Activated CD4-positive, alpha-beta memory T cell treated with anti-CD3 and anti-CD28 coated beads for 36 hours (primary cell): ENCODE results near the gene TSEN34. TPM values are rescaled to one million over a fixed set of nuclear protein-coding genes. Genes with fewer than 3 reads are reported as not detected.

Experiments used
- CTCF ChIA-PET: fragments of 350-600 bp; sonication (Branson Sonifier 250); formaldehyde crosslinking; loops from one replicate; lab custom pipeline; 2021; ENCODE audit warnings: antibody characterized with exemption, inconsistent platforms; lab: Charles Lee
- POLR2A ChIA-PET: fragments of 350-600 bp; sonication (Branson Sonifier 250); formaldehyde crosslinking; loops from one replicate; lab custom pipeline; 2021; ENCODE audit warnings: antibody characterized with exemption; lab: Charles Lee
- DNase-seq: peaks from one replicate; pipeline ENCODE4 v3.0.0-alpha.2; 2020
- H3K27ac Mint-ChIP-seq: one replicate; pipeline ENCODE4 v1.8.0; 2021; ENCODE audit warnings: mixed read lengths
- H3K27me3 Mint-ChIP-seq: one replicate; pipeline ENCODE4 v1.8.0; 2021; ENCODE audit warnings: mixed read lengths
- H3K36me3 Mint-ChIP-seq: one replicate; pipeline ENCODE4 v1.8.0; 2021; ENCODE audit warnings: mixed read lengths
- H3K4me1 Mint-ChIP-seq: one replicate; pipeline ENCODE4 v1.8.0; 2021; ENCODE audit warnings: low read depth, mixed read lengths
- H3K4me3 Mint-ChIP-seq: one replicate; pipeline ENCODE4 v1.8.0; 2021; ENCODE audit warnings: mild to moderate bottlenecking, mixed read lengths
- H3K9me3 Mint-ChIP-seq: one replicate; pipeline ENCODE4 v1.8.0; 2021; ENCODE audit warnings: mixed read lengths
- intact Hi-C: fragments of 100-400 bp; cut with micrococcal nuclease; formaldehyde crosslinking; loops from one replicate; pipeline ENCODE4 v1.15.1; 2023
- total RNA-seq, 2 experiments: library from RNA; stranded (reverse); gene quantifications; one replicate each; pipeline ENCODE4 v1.2.3, GENCODE V29; 2021

Gene TSEN34
- total RNA-seq, 2 experiments from 2014 or later = 15.5 to 16.3 TPM

DNA sequence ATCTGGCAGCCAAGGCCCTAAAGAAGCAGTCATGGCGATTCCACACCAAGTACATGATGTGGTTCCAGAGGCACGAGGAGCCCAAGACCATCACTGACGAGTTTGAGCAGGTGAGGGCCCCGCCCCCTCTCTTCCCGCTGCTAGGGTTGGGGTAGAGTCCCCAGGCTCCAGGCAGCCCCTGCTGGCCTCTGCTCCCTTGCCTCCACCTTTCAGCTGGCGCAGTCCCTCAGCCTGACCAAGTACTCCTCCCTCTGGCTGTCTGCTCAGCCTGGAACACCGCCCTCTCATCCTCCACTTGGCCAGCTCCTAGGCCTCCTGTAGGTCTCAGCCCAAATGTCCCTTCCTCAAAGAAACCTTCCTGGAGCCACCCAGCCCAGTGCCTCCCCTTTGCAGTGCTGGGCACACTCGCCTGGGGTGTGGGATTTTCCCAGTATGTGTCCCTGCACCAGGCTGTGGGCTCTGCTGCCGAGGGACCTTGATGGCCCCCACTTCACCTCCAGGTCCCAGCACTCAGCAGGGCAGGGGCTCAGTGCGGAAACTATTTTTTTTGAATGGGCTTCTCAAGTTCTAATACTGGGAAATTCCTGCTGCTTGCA, 37.3 kb upstream of the TSEN34 start:
- Mint-ChIP-seq H3K9me3 (no peaks in the 10 kb centered on the region), H3K4me3 (no peak overlapping the region), H3K4me1 (peaks cover 30% of the 10 kb centered on the region), H3K36me3 (peaks cover 52% of the 10 kb centered on the region), H3K27ac (peak overlapping the region; percentile 88), H3K27me3 (no peaks in the 10 kb centered on the region)
- ChIA-PET POLR2A (no interaction called here), CTCF (no interaction called here)
- no peak for DNase-seq
- intact Hi-C loops = no loop called here

DNA sequence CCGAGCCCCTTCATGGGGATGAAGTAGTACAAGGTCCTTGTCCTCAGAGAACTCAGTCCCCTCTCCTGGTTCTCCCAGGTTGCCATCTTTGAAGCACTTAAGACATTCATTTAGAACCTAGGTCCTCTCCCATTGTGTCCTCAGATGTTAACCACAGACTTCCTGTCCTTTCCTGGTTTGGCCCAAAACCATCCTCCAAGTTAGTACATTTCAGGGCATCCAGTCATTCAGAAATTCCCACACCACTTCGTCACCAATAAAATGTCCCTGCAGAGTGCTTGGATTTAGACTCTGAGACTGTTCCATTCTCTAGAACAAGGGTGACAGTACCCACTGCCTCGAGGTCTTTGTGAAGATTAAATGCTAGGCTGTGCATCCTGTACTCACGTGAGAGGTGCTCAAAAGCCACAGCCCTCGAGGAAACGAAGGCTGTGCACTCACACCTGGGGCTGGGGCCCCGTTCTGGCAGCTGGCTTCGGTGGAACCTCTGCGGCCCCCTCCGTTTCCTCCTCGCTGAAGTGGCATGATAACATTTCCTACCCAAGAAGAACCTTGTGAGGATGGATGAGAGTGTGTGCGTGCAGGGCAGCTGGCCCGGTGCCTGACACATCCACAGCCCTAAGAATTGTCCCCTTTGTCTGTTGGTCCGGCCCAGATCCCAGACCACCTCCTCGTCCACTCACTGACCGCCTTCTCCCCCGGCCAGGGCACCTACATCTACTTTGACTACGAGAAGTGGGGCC, 36.3 kb upstream of the TSEN34 start:
- peaks cover 51% of the 10 kb centered on the region for H3K36me3 Mint-ChIP-seq
- POLR2A ChIA-PET = interaction anchor here (0.8 kb wide), 1 partner anchor 18 kb away, joined by 4 read pairs; the partner anchor contains the start of gene CNOT3
- intact Hi-C loops = loop anchor here (5.0 kb wide), 1 partner anchor 293 kb away; the partner anchor contains the start of gene LENG8

DNA sequence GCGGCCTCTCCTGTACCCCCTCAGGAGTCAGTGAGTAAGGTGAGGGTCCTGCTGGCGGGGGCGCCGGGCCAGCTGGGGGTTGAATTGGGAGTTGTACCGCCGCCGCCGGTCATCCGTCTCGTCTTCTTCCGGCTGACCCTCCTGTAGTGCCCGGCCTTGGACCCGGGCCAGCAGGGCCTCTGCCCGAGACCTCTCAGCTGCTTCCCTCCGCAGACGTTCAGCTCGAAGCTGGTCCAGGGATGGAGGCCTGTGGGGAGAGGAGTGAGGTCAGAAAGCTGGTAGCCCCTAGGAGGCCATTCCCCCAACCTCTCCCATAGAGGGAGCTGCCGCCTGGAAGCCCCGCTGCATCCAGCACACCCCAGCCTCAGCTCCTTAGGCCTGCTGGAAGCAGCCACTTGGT, 35.4 kb upstream of the TSEN34 start:
- Mint-ChIP-seq H3K27ac (no peak overlapping the region), H3K4me1 (peaks cover 39% of the 10 kb centered on the region), H3K36me3 (peaks cover 52% of the 10 kb centered on the region), H3K4me3 (no peak overlapping the region), H3K9me3 (no peaks in the 10 kb centered on the region), H3K27me3 (no peaks in the 10 kb centered on the region)
- POLR2A ChIA-PET = interaction anchor here (0.8 kb wide), 1 partner anchor 19 kb away, joined by 4 read pairs; the partner anchor contains the start of gene CNOT3
- DNase-seq = no peak
- CTCF ChIA-PET = interaction anchor here (0.7 to 1.3 kb wide), 2 partner anchors 50 to 110 kb away, joined by 3 to 4 read pairs; no protein-coding TSS in a partner anchor
- intact Hi-C loops = loop anchor here (5.0 kb wide), 1 partner anchor 292 kb away; the partner anchor contains the start of gene LENG8

More for the DNA sequence above, 36.3 kb upstream of the TSEN34 start:
- Mint-ChIP-seq H3K9me3 (no peaks in the 10 kb centered on the region), H3K27me3 (no peaks in the 10 kb centered on the region), H3K4me3 (no peak overlapping the region), H3K4me1 (peaks cover 32% of the 10 kb centered on the region), H3K27ac (peak overlapping the region; percentile 88)
- CTCF ChIA-PET = no interaction called here
- peak; percentile 65 for DNase-seq

GRCh38 chr19:54156490-54156889, 34.6 kb upstream of the TSEN34 start:
- Mint-ChIP-seq H3K4me1 (peaks cover 42% of the 10 kb centered on the region), H3K36me3 (peaks cover 46% of the 10 kb centered on the region), H3K4me3 (no peak overlapping the region), H3K27me3 (no peaks in the 10 kb centered on the region), H3K9me3 (no peaks in the 10 kb centered on the region), H3K27ac (peak overlapping the region; percentile 40)
- ChIA-PET CTCF (interaction anchor here (0.7 to 1.3 kb wide), 2 partner anchors 49 to 109 kb away, joined by 3 to 4 read pairs; no protein-coding TSS in a partner anchor), POLR2A (no interaction called here)
- intact Hi-C loops = loop anchor here (5.0 kb wide), 1 partner anchor 291 kb away; the partner anchor contains the start of gene LENG8
- DNase-seq = no peak

- H3K27ac Mint-ChIP-seq = peak overlapping the region; percentile 40
- CTCF ChIA-PET = interaction anchor here (1.3 kb wide), 1 partner anchor 109 kb away, joined by 4 read pairs; no protein-coding TSS in a partner anchor
- no peak overlapping the region for H3K4me3 Mint-ChIP-seq
- peaks cover 46% of the 10 kb centered on the region for H3K4me1 Mint-ChIP-seq
- POLR2A ChIA-PET = no interaction called here
- no peak for DNase-seq
- H3K36me3 Mint-ChIP-seq = peaks cover 46% of the 10 kb centered on the region
- intact Hi-C loops = loop anchor here (5.0 kb wide), 1 partner anchor 290 kb away; the partner anchor contains the start of gene LENG8
- H3K9me3 Mint-ChIP-seq = no peaks in the 10 kb centered on the region
- H3K27me3 Mint-ChIP-seq = no peaks in the 10 kb centered on the region
These were observed 34.2 kb upstream of the TSEN34 start for GRCh38 chr19:54156953-54157352.

DNA sequence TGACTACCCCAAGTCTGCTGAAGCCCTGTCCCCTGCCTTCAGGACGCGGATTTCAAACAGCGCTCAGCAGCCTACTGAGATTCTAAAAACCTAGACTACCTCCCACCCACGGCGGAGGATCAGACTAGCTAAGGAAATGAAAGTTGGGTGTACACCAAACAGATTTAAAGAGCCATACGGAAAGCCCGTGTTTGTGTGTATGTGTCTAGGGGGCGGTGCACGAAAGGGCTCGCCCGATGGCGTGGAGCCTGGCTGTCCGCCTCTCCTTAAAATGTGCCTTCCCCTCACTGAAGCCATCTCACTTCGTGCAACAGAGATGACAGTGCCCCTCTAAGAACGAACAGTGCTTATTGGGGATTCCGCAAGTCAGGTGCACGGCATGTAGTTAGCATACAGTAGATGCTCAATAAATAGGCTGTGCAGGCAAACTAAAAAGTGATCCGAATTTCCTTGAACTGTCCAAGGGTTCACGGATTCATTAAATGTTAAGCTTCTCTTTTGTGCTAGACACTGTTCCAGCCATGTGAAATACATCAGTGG, 32.2 kb upstream of the TSEN34 start:
- Mint-ChIP-seq H3K27ac (peak overlapping the region; percentile 98), H3K4me1 (peaks cover 52% of the 10 kb centered on the region), H3K9me3 (no peaks in the 10 kb centered on the region), H3K36me3 (peaks cover 37% of the 10 kb centered on the region), H3K4me3 (peak overlapping the region; percentile 95), H3K27me3 (peaks cover 3% of the 10 kb centered on the region)
- peak; percentile 64 for DNase-seq
- intact Hi-C loops = loop anchor here (1.0 to 5.0 kb wide), 6 partner anchors 22 to 288 kb away; partner anchors contain the start of genes CNOT3, LENG8, NDUFA3 and PRPF31
- ChIA-PET POLR2A (interaction anchor here (0.6 to 2.6 kb wide), 7 partner anchors 14 to 49 kb away, joined by 3 to 16 read pairs (median 11); partner anchors contain the start of genes CNOT3, MBOAT7, PRPF31 and RPS9), CTCF (interaction anchor here (0.9 to 2.5 kb wide), 7 partner anchors 9 to 107 kb away, joined by 3 to 11 read pairs (median 3); partner anchors contain the start of gene MBOAT7)

- H3K4me1 Mint-ChIP-seq = peaks cover 51% of the 10 kb centered on the region
- intact Hi-C loops = loop anchor here (1.0 to 5.0 kb wide), 7 partner anchors 22 to 288 kb away; partner anchors contain the start of genes CNOT3, LENG8, NDUFA3 and PRPF31
- POLR2A ChIA-PET = interaction anchor here (0.6 to 2.6 kb wide), 11 partner anchors 14 to 51 kb away, joined by 3 to 16 read pairs (median 4); partner anchors contain the start of genes CNOT3, MBOAT7, PRPF31 and RPS9
- peak within 1 kb of the TSS; percentile 95 for H3K4me3 Mint-ChIP-seq
- no peaks in the 10 kb centered on the region for H3K9me3 Mint-ChIP-seq
- H3K27ac Mint-ChIP-seq = peak within 1 kb of the TSS; percentile 98
- CTCF ChIA-PET = interaction anchor here (0.9 to 2.5 kb wide), 9 partner anchors 9 to 107 kb away, joined by 3 to 11 read pairs (median 3); partner anchors contain the start of gene MBOAT7
- peaks cover 3% of the 10 kb centered on the region for H3K27me3 Mint-ChIP-seq
- H3K36me3 Mint-ChIP-seq = peaks cover 30% of the 10 kb centered on the region
- peak; percentile 100 for DNase-seq
These were observed 31.5 kb upstream of the TSEN34 start, which contains the start of gene LENG1 for GRCh38 chr19:54159352-54160181. TSS of gene LENG1 (minus strand) at chr19:54159721. CDS start at chr19:54159695, 26 bp downstream.

DNA sequence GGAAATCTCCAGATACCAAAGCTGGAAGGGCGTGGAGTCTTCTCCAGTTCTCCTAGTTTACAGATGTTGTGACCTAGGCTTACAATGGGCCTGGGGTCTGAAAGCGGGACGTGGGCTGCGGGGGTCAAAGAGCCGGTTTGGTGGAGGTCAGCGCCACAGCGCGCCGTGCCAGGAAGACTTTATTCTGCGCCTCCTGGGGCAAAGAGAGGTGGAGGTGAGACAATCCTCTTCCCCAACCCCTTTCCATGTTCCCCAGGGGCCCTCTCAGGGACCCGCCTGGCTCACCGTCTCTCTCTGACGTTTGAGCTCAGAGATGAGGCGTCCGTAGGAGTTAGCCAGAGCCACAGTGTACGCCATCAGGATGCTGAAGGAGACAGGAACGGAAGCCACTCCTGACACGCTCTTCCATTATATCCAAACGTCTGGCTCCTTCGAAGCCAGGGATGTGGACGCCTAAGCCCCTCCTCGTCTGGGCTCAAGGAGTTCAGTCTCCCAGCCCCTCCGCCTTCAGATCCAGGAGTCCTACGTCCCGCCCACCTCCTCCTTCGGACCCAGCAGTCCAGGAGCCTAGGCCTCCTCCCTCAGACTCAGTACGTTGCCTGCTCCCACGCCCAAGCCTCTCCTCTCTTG, 30.8 kb upstream of the TSEN34 start:
- DNase-seq = peak; percentile 37
- H3K27me3 Mint-ChIP-seq = peaks cover 3% of the 10 kb centered on the region
- peak overlapping the region; percentile 95 for H3K4me3 Mint-ChIP-seq
- intact Hi-C loops = loop anchor here (2.0 kb wide), 1 partner anchor 51 kb away; no protein-coding TSS in a partner anchor
- peak overlapping the region; percentile 98 for H3K27ac Mint-ChIP-seq
- POLR2A ChIA-PET = interaction anchor here (0.9 to 2.6 kb wide), 7 partner anchors 22 to 50 kb away, joined by 4 to 16 read pairs (median 5); partner anchors contain the start of genes CNOT3, MBOAT7, PRPF31 and RPS9
- CTCF ChIA-PET = interaction anchor here (0.9 to 2.5 kb wide), 4 partner anchors 8 to 29 kb away, joined by 3 to 11 read pairs (median 6); partner anchors contain the start of gene MBOAT7
- peaks cover 48% of the 10 kb centered on the region for H3K4me1 Mint-ChIP-seq
- H3K36me3 Mint-ChIP-seq = peaks cover 23% of the 10 kb centered on the region
- no peaks in the 10 kb centered on the region for H3K9me3 Mint-ChIP-seq

DNA sequence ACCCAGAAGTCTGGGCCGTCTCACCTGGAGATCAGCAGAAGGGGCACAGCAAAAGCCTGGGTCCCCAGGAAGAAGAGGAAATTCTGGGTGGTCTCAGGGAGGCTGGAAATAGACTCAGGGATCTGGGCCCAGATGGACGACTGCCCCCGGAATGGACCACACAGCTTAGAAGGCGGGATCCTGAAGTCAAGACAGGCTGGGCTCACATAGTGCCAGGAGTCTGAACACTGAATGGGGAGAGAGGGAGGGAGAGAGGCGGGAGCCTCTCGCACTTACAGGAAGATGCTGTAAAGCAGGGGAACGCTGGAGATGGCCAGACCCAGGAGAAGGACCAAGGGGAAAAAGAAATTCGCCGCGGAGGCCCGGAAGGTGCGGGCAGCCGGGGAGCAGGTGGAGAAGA, 30.3 kb upstream of the TSEN34 start:
- ChIA-PET CTCF (interaction anchor here (0.9 to 2.5 kb wide), 4 partner anchors 7 to 29 kb away, joined by 3 to 11 read pairs (median 6); partner anchors contain the start of gene MBOAT7), POLR2A (interaction anchor here (0.8 to 2.6 kb wide), 5 partner anchors 22 to 50 kb away, joined by 3 to 16 read pairs (median 4); partner anchors contain the start of genes CNOT3, PRPF31 and TFPT)
- Mint-ChIP-seq H3K36me3 (peaks cover 22% of the 10 kb centered on the region), H3K9me3 (no peaks in the 10 kb centered on the region), H3K27ac (peak overlapping the region; percentile 98), H3K27me3 (peaks cover 3% of the 10 kb centered on the region), H3K4me3 (peak overlapping the region; percentile 95), H3K4me1 (peaks cover 48% of the 10 kb centered on the region)
- intact Hi-C loops = loop anchor here (2.0 kb wide), 1 partner anchor 50 kb away; no protein-coding TSS in a partner anchor
- no peak for DNase-seq

DNA sequence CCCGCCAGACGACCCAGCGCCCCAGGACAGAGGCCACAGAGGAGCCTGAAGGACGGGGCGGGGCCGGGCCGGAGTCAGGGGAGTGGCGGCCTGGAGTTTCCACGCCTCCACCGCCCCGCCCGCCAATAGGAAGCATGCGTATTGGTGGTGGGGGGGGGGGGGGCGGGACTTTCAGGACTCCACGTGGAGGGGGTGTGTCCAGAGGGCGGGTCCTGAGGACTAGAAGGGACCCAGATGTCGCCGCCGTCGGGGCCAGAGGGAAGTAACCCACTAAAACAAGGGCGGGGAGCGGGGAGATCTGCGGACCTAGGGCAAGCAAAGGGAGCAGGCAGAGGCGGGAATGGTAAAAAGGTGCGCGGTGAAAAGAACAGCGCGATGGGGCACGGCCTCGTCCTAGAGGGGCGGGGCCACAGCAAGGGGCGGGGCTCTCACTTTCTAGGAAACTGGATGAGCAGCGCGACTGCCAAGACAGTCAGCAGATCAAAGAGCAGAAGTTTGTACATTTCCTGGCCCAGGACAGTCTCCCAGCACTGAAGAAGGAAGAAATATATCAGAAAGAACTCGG, 28.8 kb upstream of the TSEN34 start:
- intact Hi-C loops = no loop called here

More for the DNA sequence above, 28.8 kb upstream of the TSEN34 start:
- peak; percentile 88 for DNase-seq
- Mint-ChIP-seq H3K36me3 (peaks cover 11% of the 10 kb centered on the region), H3K4me1 (peaks cover 44% of the 10 kb centered on the region), H3K9me3 (no peaks in the 10 kb centered on the region), H3K27me3 (peaks cover 3% of the 10 kb centered on the region), H3K27ac (peak overlapping the region; percentile 10), H3K4me3 (peak overlapping the region; percentile 71)
- ChIA-PET POLR2A (no interaction called here), CTCF (no interaction called here)
